GM12892 (cell line): Measurements from ENCODE around the gene TBC1D13.
"Not testable (repeated sequence)": the region's sequence is repeated elsewhere in the genome, so short reads cannot be mapped to it uniquely, and the experiment has no call there.

Source experiments
- DNase-seq: peaks from one replicate; pipeline ENCODE4 v3.0.0; 2011; ENCODE audit not compliant: insufficient read length
- FAIRE-seq: peaks from 2 replicates; lab custom pipeline; 2011; peaks lifted over from hg19 to GRCh38; lab: Jason Lieb, UNC
- POLR2A ChIP-seq: IDR thresholded peaks from 2 replicates; pipeline ENCODE4 v1.6.1; 2011; ENCODE audit warnings: low read depth, low read length, control low read depth
- POLR2AphosphoS5 ChIP-seq: IDR thresholded peaks from 2 replicates; pipeline ENCODE4 v1.6.1; 2011; ENCODE audit warnings: low read depth, low read length, control low read depth
- TAF1 ChIP-seq: IDR thresholded peaks from 2 replicates; pipeline ENCODE4 v1.6.1; 2011; ENCODE audit warnings: low read depth, mild to moderate bottlenecking, control low read depth, low read length, borderline replicate concordance

Gene TBC1D13

DNA sequence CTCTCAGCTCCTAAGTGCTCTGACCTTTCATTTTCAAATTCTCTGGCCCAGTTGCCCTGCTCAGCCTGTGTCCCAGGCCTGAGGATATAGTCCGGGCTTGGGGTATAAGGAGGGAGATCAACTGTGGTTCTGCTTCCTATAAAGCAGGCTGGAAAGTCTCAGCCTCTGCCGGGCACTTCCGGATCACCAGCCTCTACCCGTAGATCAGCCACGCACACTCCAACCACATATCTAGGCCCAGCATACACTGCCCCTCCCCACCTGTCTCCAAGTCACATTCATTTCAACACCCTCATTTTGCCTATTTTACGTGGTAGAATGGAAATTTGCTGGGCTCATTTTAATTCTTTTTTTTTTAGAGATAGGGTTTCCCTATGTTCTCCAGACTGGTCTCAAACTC is 18.4 kb upstream of the TBC1D13 start:
- TF ChIP-seq POLR2AphosphoS5 (no peak), POLR2A (no peak), TAF1 (no peak)
- DNase-seq, result no peak
- FAIRE-seq, result no peak

DNA sequence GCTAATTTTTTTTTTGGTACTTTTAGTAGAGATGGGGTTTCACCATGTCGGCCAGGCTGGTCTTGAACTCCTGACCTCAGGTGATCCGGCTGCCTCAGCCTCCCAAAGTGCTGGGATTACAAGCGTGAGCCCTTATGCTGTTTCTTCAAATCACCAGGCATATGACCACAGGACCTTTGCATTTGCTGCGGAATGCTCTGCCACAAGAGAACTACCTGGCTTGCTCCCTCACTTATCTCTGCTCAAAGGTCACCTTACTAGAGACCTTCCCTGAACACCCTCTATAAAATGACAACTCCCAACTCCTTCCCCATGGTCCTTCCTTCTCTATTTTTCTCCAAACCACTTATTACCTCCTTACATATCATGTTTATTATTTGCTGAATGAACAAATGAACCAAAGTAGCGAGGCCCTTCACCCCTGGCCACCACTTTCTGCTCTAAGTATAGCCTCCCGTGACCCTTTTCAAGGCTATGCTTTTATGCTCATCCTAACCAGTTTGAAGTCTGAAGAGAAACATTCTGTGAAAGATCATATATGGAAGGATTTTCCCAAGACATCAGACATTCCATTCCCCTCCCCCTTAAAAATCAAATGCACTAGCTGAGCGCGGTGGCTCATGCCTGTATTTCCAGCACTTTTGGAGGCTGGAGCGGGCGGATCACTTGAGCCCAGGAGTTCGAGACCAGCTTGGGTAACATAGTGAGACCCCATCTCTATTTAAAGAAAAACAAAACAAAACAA is 16.6 kb upstream of the TBC1D13 start:
- no peak for FAIRE-seq

GRCh38 chr9:128771094-128771721 is 15.8 kb upstream of the TBC1D13 start:
- no peak for FAIRE-seq
- DNase-seq, result no peak
- TF ChIP-seq TAF1 (no peak), POLR2A (no peak), POLR2AphosphoS5 (no peak)

More for the DNA sequence above, 16.6 kb upstream of the TBC1D13 start:
- no peak for TF ChIP-seq TAF1
- TF ChIP-seq POLR2A, result no peak
- TF ChIP-seq POLR2AphosphoS5, result no peak
- no peak for DNase-seq

- peak; percentile 86 for FAIRE-seq
- peak; percentile 99 for DNase-seq
- TF ChIP-seq POLR2AphosphoS5, result no peak
- peak; percentile 79; the same call in 1 of the 2 replicates for TF ChIP-seq TAF1
- TF ChIP-seq POLR2A, result peak; percentile 72; the same call in 1 of the 2 replicates
These were observed 15.1 kb upstream of the TBC1D13 start, which contains the start of gene ZER1 for GRCh38 chr9:128771745-128772519. ZER1 (minus strand) TSS chr9:128771927; CDS start chr9:128755565, 16,362 bp downstream.

GRCh38 chr9:128773049-128773448 is 14.0 kb upstream of the TBC1D13 start:
- TF ChIP-seq TAF1 (no peak), POLR2A (no peak), POLR2AphosphoS5 (no peak)
- DNase-seq (no peak), FAIRE-seq (no peak)

DNA sequence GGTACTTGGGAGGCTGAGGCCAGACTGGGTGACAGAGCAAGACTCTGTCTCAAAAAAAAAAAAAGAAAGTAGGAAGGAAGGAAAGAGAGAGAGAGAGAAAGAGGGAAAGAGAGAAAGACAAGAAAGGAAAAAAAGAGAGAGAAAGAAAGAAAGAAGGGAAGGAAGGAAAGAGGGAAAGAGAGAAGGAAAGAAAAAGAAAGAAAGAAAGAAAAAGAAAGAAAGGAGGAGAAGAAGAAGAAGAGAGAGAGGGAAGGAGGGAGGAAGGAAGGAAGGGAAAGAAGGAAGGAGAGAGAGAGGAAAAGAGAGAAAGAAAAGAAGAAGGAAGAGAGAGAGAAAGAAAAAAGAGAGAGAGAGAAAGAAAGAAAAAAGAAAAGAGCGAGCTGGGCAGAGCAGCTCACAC is 12.2 kb upstream of the TBC1D13 start:
- FAIRE-seq (no peak), DNase-seq (no peak)
- TF ChIP-seq TAF1, result no peak
- TF ChIP-seq POLR2AphosphoS5, result no peak
- TF ChIP-seq POLR2A, result no peak

- not testable (repeated sequence) for FAIRE-seq, DNase-seq
These were observed 7.0 kb upstream of the TBC1D13 start for GRCh38 chr9:128780093-128780492.

DNA sequence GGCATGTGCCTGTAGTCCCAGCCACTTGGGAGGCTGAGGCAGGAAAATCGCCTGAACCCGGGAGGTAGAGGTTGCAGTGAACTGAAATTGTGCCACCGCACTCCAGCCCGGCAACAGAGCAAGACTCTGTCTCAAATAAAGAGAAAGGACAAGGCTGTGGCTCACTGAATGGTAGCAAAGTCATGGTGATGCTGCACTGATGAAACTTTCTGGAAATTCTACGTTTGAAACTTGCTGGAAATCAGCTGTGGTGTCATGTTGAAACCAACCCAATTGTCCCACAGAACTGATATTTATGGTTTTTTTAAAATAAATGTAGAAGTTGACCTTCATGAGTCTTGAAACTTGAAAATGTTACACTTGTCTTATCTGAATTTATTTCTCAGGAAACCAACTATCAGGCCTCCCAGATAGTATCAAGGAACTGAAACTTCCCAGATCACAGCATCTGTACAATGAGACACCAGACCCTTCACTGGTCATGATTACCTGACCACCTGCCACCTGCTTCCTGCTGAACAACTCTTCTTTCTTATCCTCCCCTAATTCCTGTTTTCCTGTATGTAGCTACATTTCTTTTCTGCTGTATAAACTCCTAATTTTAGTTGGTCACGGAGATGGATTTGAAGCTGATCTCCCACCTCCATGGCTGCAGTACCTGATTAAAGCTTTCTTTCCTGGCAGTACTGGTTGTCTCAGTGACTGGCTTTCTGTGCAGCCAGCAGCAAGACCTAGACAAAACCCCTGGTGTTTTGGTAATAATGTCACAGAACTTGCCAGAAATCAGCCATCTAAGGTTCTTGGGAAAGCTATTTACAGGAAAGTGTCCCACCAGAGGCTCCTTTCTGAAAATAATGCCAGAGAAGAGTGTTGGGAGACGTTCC is 5.6 kb upstream of the TBC1D13 start:
- no peak for TF ChIP-seq TAF1
- no peak for TF ChIP-seq POLR2A
- TF ChIP-seq POLR2AphosphoS5, result no peak
- FAIRE-seq (no peak), DNase-seq (no peak)

GRCh38 chr9:128782669-128783068 is 4.4 kb upstream of the TBC1D13 start:
- no peak for TF ChIP-seq TAF1
- TF ChIP-seq POLR2AphosphoS5, result no peak
- no peak for TF ChIP-seq POLR2A
- DNase-seq (no peak), FAIRE-seq (no peak)

- TF ChIP-seq TAF1, result no peak
- TF ChIP-seq POLR2A, result no peak
- TF ChIP-seq POLR2AphosphoS5, result no peak
- no peak for FAIRE-seq
- DNase-seq, result no peak
These were observed 1.6 kb upstream of the TBC1D13 start for GRCh38 chr9:128785427-128785826.
